CD14-positive monocyte (primary cell): ENCODE measurements around the gene FRMD4A. TPM values are rescaled to one million over a fixed set of nuclear protein-coding genes. Genes with fewer than 3 reads are reported as not detected.
A peak's percentile ranks its signal among the peaks of the same experiment; 100 is the strongest.

Experiments
- DNase-seq, 3 donors: peaks; one replicate each; pipeline ENCODE4 v3.0.0-alpha.2; 2011 to 2022
- H2AFZ ChIP-seq: 2 replicates; pipeline ENCODE4 v1.6.0; 2012; ENCODE audit warnings: mild to moderate bottlenecking, low read depth, low read length, inconsistent platforms; ENCODE audit not compliant: insufficient read depth, poor library complexity, severe bottlenecking
- H3K27ac ChIP-seq, 2 donors: 1 replicate in 1 of 2; 2 replicates in 1 of 2; pipeline ENCODE4 v1.5.1; 2012 to 2013; ENCODE audit warnings: low read length in 2 of 2, control low read depth in 1 of 2, inconsistent platforms in 1 of 2, low read depth in 1 of 2, mild to moderate bottlenecking in 1 of 2
- H3K27me3 ChIP-seq, 2 donors: one replicate each; pipeline versions ENCODE4 v1.6.0 to v1.6.1; 2011 to 2013; ENCODE audit warnings: low read length in 2 of 2; ENCODE audit not compliant: control insufficient read depth in 2 of 2, insufficient read depth in 2 of 2
- H3K36me3 ChIP-seq, 2 donors: replicated peaks in 1 of 2; 1 replicate in 1 of 2; 2 replicates in 1 of 2; pipeline versions ENCODE4 v1.5.1 to v1.6.1; 2012 to 2013; ENCODE audit warnings: low read length in 2 of 2, control low read depth in 1 of 2, inconsistent platforms in 1 of 2, mild to moderate bottlenecking in 1 of 2; ENCODE audit not compliant: insufficient read depth in 2 of 2, control insufficient read depth in 1 of 2
- H3K4me1 ChIP-seq, 2 donors: 1 replicate in 1 of 2; 2 replicates in 1 of 2; pipeline versions ENCODE4 v1.5.1 to v1.6.1; 2012 to 2013; ENCODE audit warnings: low read length in 2 of 2, control low read depth in 1 of 2, inconsistent platforms in 1 of 2, mild to moderate bottlenecking in 1 of 2, moderate library complexity in 1 of 2; ENCODE audit not compliant: insufficient read depth in 2 of 2, control insufficient read depth in 1 of 2
- H3K4me2 ChIP-seq: replicated peaks from 2 replicates; pipeline ENCODE3; 2012; ENCODE audit warnings: low read length, moderate library complexity, mild to moderate bottlenecking; ENCODE audit not compliant: poor library complexity, severe bottlenecking; ENCODE audit errors: extremely low read depth
- H3K4me3 ChIP-seq, 3 experiments: fragments of 200-600 bp in 1 of 3; sonication (generic) in 1 of 3; replicated peaks in 1 of 3; 1 replicate in 2 of 3; 2 replicates in 1 of 3; pipeline ENCODE4 v1.5.1; 2011 to 2013; ENCODE audit warnings: low read length in 3 of 3, mild to moderate bottlenecking in 3 of 3, control low read depth in 2 of 3, low read depth in 2 of 3, inconsistent platforms in 1 of 3, moderate library complexity in 1 of 3
- H3K79me2 ChIP-seq: 2 replicates; pipeline ENCODE4 v1.6.0; 2012; ENCODE audit warnings: mild to moderate bottlenecking, control low read depth, inconsistent platforms, low read length, moderate library complexity; ENCODE audit not compliant: insufficient read depth
- H3K9ac ChIP-seq: 2 replicates; pipeline ENCODE4 v1.6.0; 2017; ENCODE audit warnings: low read length, mild to moderate bottlenecking; ENCODE audit not compliant: insufficient read depth, poor library complexity, severe bottlenecking
- H3K9me3 ChIP-seq, 2 donors: replicated peaks in 1 of 2; 1 replicate in 1 of 2; 2 replicates in 1 of 2; pipeline versions ENCODE4 v1.5.1 to v1.6.1; 2012 to 2013; ENCODE audit warnings: low read length in 2 of 2, control low read depth in 1 of 2; ENCODE audit not compliant: control insufficient read depth in 1 of 2, insufficient read depth in 1 of 2
- H4K20me1 ChIP-seq: 2 replicates; pipeline ENCODE4 v1.6.0; 2012; ENCODE audit warnings: mild to moderate bottlenecking, low read length, control low read depth, moderate library complexity; ENCODE audit not compliant: insufficient read depth
- H3K27ac Mint-ChIP-seq, 7 donors: one replicate each; pipeline ENCODE4 v1.8.0; 2020; ENCODE audit warnings: mild to moderate bottlenecking in 7 of 7, mixed read lengths in 7 of 7, moderate library complexity in 6 of 7, inconsistent platforms in 2 of 7
- H3K27me3 Mint-ChIP-seq, 3 donors: one replicate each; pipeline ENCODE4 v1.8.0; 2021 to 2022; ENCODE audit warnings: low read depth in 3 of 3, mild to moderate bottlenecking in 3 of 3, mixed read lengths in 3 of 3, moderate library complexity in 3 of 3, inconsistent platforms in 1 of 3
- H3K36me3 Mint-ChIP-seq, 2 donors: one replicate each; pipeline ENCODE4 v1.8.0; 2020; ENCODE audit warnings: mixed read lengths in 2 of 2, inconsistent platforms in 1 of 2, mild to moderate bottlenecking in 1 of 2
- H3K4me1 Mint-ChIP-seq: one replicate; pipeline ENCODE4 v1.8.0; 2020; ENCODE audit warnings: mild to moderate bottlenecking, mixed read lengths
- H3K4me3 Mint-ChIP-seq, 2 donors: one replicate each; pipeline ENCODE4 v1.8.0; 2020; ENCODE audit warnings: mild to moderate bottlenecking in 2 of 2, mixed read lengths in 2 of 2, moderate library complexity in 1 of 2
- H3K9me3 Mint-ChIP-seq, 7 donors: one replicate each; pipeline ENCODE4 v1.8.0; 2020 to 2022; ENCODE audit warnings: mixed read lengths in 7 of 7, mild to moderate bottlenecking in 6 of 7, moderate library complexity in 6 of 7, inconsistent platforms in 2 of 7
- CTCF ChIP-seq: fragments of 200-600 bp; IDR thresholded peaks from one replicate; pipeline ENCODE4 v1.8.0; 2022; ENCODE audit warnings: antibody characterized with exemption, mild to moderate bottlenecking
- WGBS: methylation state at CpG from one replicate; pipeline ENCODE4 v1.1.5; 2013; ENCODE audit warnings: missing lambda C conversion rate; ENCODE audit not compliant: insufficient coverage; 5-methylcytosine and 5-hydroxymethylcytosine counted together
- intact Hi-C, 2 donors: fragments of 100-400 bp; cut with micrococcal nuclease; formaldehyde crosslinking; loops; one replicate each; pipeline versions ENCODE4 v1.15.0 to v1.15.1; 2023
- polyA plus RNA-seq, 3 donors: library from polyadenylated mRNA; depleted of rRNA in 1 of 3; unstranded in 2 of 3; stranded (reverse) in 1 of 3; fragments of 300-500 nt in 2 of 3; fragments of >200 nt in 1 of 3; fragmentation: Illumina TruSeq in 2 of 3; gene quantifications; 1 replicate in 2 of 3; 2 replicates in 1 of 3; pipeline ENCODE4 v1.2.3, GENCODE V29; 2012 to 2021

The FRMD4A gene
- polyA plus RNA-seq, 3 donors: 0.12 TPM; not detected in 2

DNA sequence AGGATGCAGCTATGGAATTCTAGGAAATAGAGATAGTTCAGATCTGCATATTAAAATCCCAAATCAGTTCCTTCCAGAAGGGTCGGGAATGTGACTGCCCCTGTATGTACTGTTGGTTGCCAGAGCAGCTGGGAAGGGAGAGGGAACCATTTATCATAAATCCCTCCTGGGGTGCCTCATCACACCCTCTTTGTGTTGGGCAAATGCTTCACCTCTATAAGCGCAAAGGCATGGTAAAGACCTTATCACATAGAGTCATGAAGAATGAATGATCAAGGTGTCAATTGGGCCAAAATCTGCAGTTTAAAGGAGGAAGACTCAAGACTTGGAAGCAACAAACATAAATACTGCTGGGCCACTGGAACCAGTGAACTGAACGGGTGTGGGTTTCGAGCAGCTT, 65.0 kb downstream of the FRMD4A start:
- H3K27ac ChIP-seq: no peak overlapping the region
- peaks cover 0 to 4% (median 0%) of the 10 kb centered on the region in 7 donors for H3K9me3 Mint-ChIP-seq
- no peaks in the 10 kb centered on the region for H3K79me2 ChIP-seq
- no peak overlapping the region for H3K4me3 Mint-ChIP-seq
- no peak overlapping the region for H3K27ac Mint-ChIP-seq
- H3K4me1 ChIP-seq: no peaks in the 10 kb centered on the region
- DNase-seq: no peak
- intact Hi-C loops: no loop called here
- no peaks in the 10 kb centered on the region for H3K9me3 ChIP-seq
- H3K4me3 ChIP-seq: no peak overlapping the region
- no peaks in the 10 kb centered on the region for H3K36me3 ChIP-seq
- no CpG with 5 or more reads among the region's 4 CpGs for WGBS
- H3K9ac ChIP-seq: no peak overlapping the region
- H3K36me3 Mint-ChIP-seq: no peaks in the 10 kb centered on the region
- TF ChIP-seq CTCF: no peak
- no peaks in the 10 kb centered on the region for H4K20me1 ChIP-seq
- H2AFZ ChIP-seq: no peak overlapping the region
- no peak overlapping the region for H3K4me2 ChIP-seq
- H3K27me3 Mint-ChIP-seq: peaks cover 9 to 18% (median 14%) of the 10 kb centered on the region in 3 donors
- no peaks in the 10 kb centered on the region for H3K4me1 Mint-ChIP-seq
- H3K27me3 ChIP-seq: peaks cover 0 to 2% of the 10 kb centered on the region in 2 donors

- Histone ChIP-seq H2AFZ (peak overlapping the region; percentile 13), H3K27ac (no peak overlapping the region), H3K36me3 (no peaks in the 10 kb centered on the region), H3K79me2 (no peaks in the 10 kb centered on the region), H3K9me3 (no peaks in the 10 kb centered on the region), H3K9ac (no peak overlapping the region), H3K4me1 (no peaks in the 10 kb centered on the region), H3K4me2 (no peak overlapping the region), H3K27me3 (peaks cover 0 to 2% of the 10 kb centered on the region in 2 donors), H3K4me3 (no peak overlapping the region), H4K20me1 (no peaks in the 10 kb centered on the region)
- Mint-ChIP-seq H3K36me3 (no peaks in the 10 kb centered on the region), H3K4me1 (no peaks in the 10 kb centered on the region), H3K4me3 (no peak overlapping the region), H3K27ac (no peak overlapping the region), H3K9me3 (peaks cover 0 to 1% (median 0%) of the 10 kb centered on the region in 7 donors), H3K27me3 (peaks cover 9 to 17% (median 12%) of the 10 kb centered on the region in 3 donors)
- intact Hi-C loops: no loop called here
- WGBS: 38% methylated on average over 13 of the region's 15 CpGs
- DNase-seq: no peak
- no peak for TF ChIP-seq CTCF
Measured at GRCh38 chr10:14262836-14263425, 67.8 kb downstream of the FRMD4A start.
